ENCODE measurements around the gene ZNF862.

ZNF862 gene

GRCh38 chr7:149809215-149809614 lies 29.0 kb upstream of the ZNF862 start:
- DNase-seq (ENCODE audit: low read depth in 2 of 2, low spot score in 1 of 2): no peak

DNA sequence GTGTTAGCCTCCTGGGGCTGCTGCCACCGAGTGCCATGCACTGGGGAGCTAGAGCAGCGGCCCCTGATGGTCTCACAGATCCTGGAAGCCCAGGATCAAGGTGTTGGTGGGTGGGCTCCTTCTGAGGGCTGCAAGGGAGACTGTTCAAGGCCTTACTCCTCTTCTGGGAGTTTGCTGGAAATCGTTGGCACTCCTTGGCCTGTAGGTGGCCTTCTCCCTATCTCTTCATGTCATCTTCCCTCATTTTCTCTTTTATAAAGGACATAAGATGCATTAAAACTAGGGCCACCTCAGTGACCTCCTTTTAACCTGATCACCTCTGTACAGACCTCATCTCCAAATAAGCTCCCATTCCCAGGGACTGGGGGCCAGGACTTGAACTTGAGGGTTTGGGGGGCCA lies 27.0 kb upstream of the ZNF862 start:
- DNase-seq (ENCODE audit: low read depth in 2 of 2, low spot score in 1 of 2): no peak

DNA sequence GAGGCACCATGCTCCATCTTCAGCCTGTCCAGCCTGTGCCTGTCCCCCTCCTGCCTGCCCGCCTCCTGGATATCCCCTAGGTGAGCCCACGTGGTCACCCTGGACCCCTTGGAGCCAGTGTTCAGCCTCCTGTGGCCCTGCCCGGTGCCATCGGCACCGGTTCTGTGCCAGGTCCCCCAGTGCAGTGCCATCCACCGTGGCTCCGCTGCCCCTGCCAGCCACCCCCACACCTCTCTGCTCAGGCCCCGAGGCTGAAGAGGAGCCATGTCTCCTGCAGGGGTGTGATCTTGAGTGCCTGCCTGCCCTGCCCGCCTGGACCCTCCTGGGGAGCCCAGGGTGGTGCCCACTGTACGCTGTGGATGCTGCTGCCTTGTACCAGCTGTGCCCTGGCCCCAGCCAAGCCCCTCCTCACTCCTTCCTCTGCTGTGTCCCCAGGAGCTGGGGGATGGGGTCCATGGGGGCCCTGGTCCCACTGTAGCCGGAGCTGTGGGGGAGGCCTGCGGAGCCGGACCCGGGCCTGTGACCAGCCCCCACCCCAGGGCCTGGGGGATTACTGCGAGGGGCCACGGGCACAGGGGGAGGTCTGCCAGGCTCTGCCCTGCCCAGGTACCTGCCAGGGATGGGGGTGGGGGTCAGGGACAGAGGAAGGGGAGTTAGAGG lies 26.2 kb upstream of the ZNF862 start:
- no peak for DNase-seq (ENCODE audit: low read depth in 2 of 2, low spot score in 1 of 2)

- DNase-seq (ENCODE audit: low read depth in 2 of 2, low spot score in 1 of 2): no peak
Measured at GRCh38 chr7:149813254-149814035, 24.7 kb upstream of the ZNF862 start.

DNA sequence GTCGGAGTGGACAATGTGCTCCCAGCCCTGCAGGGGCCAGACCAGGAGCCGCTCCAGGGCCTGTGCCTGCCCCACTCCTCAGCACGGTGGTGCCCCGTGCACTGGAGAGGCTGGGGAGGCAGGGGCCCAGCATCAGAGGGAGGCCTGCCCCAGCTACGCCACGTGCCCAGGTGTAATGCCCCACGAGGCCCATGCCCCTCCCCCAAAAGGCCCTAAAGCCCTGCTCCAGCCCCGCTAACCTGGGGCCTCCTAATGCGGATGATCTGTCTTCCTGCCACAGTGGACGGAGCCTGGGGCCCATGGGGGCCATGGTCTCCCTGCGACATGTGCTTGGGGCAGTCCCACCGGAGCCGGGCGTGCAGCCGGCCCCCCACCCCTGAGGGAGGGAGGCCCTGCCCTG lies 23.7 kb upstream of the ZNF862 start:
- DNase-seq (ENCODE audit: low read depth in 2 of 2, low spot score in 1 of 2): no peak

DNA sequence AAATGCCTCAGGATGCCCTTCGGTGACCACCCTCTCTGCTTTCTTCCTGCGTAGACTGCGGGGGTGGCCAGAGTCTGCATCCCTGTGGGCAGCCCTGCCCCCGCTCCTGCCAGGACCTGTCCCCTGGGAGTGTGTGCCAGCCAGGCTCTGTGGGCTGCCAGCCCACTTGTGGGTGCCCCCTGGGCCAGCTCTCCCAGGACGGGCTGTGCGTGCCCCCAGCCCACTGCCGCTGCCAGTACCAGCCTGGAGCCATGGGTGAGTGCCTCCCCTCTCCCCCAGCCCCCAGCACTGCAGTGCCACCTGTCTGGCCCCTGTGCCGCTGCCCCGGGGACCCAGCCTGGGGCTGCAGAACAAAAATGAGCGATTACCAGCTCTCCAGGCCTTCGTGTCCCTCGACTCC lies 23.1 kb upstream of the ZNF862 start:
- no peak for DNase-seq (ENCODE audit: low read depth in 2 of 2, low spot score in 1 of 2)

GRCh38 chr7:149815661-149816266 lies 22.4 kb upstream of the ZNF862 start:
- no peak for DNase-seq (ENCODE audit: low read depth in 2 of 2, low spot score in 1 of 2)

- no peak for DNase-seq (ENCODE audit: low read depth in 2 of 2, low spot score in 1 of 2)
Measured at GRCh38 chr7:149816267-149816751, 21.9 kb upstream of the ZNF862 start.

- DNase-seq (ENCODE audit: low read depth in 2 of 2, low spot score in 1 of 2): no peak
Measured at GRCh38 chr7:149816794-149817193, 21.4 kb upstream of the ZNF862 start.

DNA sequence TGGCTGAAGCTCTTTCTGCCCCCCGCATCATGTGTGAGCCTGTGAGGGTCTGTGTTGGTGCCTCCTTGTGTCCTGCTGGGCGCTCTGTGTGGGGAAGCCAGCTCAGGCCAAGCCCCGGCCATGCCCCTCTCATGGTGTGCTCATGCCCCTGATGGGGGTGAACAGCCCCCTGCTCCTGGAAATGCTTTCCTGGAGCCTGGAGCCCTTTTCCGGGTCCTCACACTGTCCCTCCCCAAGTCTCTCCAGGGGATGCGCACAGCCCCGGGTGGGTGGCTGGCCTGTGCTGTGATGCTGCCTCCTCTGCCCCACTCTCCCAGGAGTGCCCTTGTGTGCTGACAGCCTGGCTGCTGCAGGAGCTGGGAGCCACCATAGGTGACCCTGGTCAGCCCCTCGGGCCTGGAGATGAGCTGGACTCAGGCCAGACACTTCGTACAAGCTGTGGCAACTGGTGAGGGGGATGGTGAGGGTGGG lies 20.8 kb upstream of the ZNF862 start:
- DNase-seq (ENCODE audit: low read depth in 2 of 2, low spot score in 1 of 2): no peak

GRCh38 chr7:149817836-149818535 lies 20.2 kb upstream of the ZNF862 start:
- DNase-seq (ENCODE audit: low read depth in 2 of 2, low spot score in 1 of 2): no peak

DNA sequence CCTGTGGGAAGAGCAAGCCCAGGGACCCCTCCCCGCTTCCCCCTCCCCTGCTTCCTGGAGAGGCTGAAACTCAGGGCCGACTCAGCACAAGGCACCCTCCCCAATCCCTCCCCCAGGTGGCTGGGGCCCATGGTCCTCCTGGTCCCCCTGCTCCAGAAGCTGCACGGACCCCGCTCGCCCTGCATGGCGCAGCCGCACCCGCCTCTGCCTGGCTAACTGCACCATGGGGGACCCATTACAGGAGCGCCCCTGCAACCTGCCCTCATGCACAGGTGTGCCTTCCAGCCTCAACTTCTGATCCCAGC lies 19.7 kb upstream of the ZNF862 start:
- DNase-seq (ENCODE audit: low read depth in 2 of 2, low spot score in 1 of 2): no peak

DNA sequence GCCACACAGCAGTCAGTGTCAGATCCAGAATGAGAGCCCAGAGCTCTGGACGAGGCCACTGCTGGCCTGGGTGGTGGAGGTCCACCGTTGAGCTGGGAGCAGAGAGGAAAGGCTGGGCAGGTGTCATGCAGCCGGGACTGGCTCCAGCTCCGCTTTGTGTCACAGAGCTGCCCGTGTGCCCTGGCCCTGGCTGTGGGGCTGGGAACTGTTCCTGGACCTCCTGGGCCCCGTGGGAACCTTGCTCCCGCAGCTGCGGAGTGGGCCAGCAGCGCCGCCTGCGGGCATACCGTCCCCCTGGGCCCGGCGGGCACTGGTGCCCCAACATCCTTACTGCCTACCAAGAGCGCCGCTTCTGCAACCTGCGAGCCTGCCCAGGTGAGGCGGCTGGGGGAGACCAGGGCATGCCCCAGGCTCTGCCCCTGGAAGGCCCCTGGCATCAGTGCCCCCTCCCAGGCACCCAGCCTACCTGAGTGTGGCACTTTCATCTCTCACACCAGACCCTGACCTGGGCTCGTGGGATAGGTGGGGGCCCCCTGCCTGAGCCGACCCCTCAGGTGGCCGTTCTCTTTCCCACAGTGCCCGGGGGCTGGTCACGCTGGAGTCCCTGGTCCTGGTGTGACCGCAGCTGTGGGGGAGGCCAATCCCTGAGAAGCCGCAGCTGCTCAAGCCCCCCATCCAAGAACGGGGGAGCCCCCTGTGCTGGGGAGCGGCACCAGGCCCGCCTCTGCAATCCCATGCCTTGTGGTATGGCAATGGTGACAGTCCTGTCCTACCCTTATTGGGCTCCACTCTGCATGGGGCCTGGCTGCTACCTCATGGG lies 18.8 kb upstream of the ZNF862 start:
- DNase-seq (ENCODE audit: low read depth in 2 of 2, low spot score in 1 of 2): no peak

- no peak for DNase-seq (ENCODE audit: low read depth in 2 of 2, low spot score in 1 of 2)
Measured at GRCh38 chr7:149819961-149820340, 18.2 kb upstream of the ZNF862 start.

DNA sequence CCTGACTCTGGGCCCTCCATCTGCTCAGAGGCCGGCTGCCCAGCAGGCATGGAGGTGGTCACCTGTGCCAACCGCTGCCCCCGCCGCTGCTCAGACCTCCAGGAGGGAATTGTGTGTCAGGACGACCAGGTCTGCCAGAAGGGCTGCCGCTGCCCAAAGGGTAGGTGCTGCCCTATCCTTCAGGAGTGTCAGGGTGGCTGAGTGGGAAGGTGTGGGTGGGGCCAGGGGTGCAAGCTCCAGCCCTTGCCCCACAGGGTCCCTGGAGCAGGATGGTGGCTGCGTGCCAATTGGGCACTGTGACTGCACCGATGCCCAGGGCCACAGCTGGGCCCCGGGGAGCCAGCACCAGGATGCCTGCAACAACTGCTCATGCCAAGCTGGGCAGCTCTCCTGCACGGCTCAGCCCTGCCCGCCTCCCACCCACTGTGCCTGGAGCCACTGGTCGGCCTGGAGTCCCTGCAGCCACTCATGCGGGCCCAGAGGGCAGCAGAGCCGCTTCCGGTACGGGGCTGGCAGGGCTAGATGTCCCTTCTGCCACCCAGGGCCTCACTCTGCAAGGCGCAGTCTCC lies 17.5 kb upstream of the ZNF862 start:
- DNase-seq (ENCODE audit: low read depth in 2 of 2, low spot score in 1 of 2): no peak

DNA sequence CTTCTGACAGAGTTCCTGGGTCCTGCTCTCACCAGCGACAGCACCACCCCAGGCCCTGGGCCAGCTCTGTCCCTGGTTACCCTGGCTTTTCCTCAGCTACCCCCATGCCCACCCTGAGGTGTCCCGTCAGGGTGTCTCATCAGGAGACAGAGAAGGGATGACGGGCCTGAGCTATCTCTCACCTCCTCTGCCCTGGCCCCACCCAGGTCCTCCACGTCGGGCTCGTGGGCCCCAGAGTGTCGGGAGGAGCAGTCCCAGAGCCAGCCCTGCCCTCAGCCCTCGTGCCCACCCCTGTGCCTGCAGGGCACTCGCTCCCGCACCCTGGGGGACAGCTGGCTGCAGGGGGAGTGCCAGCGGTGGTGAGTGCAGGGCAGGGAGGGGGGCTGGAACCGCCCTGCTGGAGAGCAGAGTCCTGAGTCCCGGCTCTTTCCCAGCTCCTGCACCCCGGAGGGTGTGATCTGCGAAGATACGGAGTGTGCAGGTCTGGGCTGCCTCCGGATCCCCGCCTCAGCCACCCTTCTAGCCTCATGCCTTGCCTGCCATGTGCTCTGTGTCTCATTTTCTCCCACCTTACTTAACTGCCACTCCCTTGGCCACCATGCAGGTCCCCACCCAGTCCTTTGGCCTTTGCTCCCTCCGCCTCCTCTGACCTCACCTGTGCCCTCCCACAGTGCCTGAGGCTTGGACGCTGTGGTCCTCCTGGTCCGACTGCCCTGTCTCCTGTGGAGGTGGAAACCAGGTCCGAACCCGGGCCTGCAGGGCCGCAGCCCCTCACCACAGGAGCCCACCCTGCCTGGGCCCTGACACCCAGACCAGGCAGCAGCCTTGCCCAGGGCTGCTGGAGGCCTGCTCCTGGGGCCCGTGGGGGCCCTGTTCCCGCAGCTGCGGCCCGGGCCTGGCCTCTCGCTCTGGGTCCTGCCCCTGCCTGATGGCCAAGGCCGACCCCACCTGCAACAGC lies 16.7 kb upstream of the ZNF862 start:
- DNase-seq (ENCODE audit: low read depth in 2 of 2, low spot score in 1 of 2): no peak

- DNase-seq (ENCODE audit: low read depth in 2 of 2, low spot score in 1 of 2): no peak
Measured at GRCh38 chr7:149822353-149822943, 15.7 kb upstream of the ZNF862 start.

DNA sequence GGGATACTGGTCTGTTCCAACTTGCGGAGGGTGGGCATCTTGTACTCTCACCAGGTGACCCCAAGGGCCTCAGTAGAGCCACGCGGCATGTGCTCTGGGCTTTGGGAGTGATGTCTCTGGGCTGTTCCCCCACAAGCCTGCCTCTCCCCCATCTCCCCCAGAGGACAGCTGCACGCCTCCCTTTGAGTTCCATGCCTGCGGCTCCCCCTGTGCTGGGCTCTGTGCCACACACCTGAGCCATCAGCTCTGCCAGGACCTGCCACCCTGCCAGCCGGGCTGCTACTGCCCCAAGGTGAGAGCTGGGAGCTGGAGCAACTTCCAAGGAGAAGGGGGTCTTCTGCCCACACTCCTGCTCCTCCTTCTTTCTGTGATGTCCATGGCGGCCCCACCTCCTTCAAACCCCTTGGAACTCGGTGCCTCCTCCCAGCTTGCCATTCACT lies 15.0 kb upstream of the ZNF862 start:
- DNase-seq (ENCODE audit: low read depth in 2 of 2, low spot score in 1 of 2): no peak

GRCh38 chr7:149823631-149824199 lies 14.5 kb upstream of the ZNF862 start:
- DNase-seq (ENCODE audit: low read depth in 2 of 2, low spot score in 1 of 2): no peak

Measured in stimulated activated CD8-positive, alpha-beta memory T cell treated with anti-CD3 and anti-CD28 coated beads, Interleukin-4, amount 100 ng/mL, for 1 hour (primary cell).